GM12878 (cell line): ENCODE results near the gene ANKDD1B. TPM values are rescaled to one million over a fixed set of nuclear protein-coding genes. Genes with fewer than 3 reads are reported as not detected.

Experiments used
- CHD2 ChIP-seq: IDR thresholded peaks from 2 replicates; pipeline ENCODE4 v1.6.1; 2011; ENCODE audit warnings: low read depth, low read length, improper control_type of control experiment, borderline replicate concordance
- CREB1 ChIP-seq: IDR thresholded peaks from 2 replicates; pipeline ENCODE4 v1.6.1; 2012; ENCODE audit warnings: low read depth, mild to moderate bottlenecking, inconsistent platforms
- NFIC ChIP-seq: IDR thresholded peaks from 2 replicates; pipeline ENCODE4 v1.6.1; 2012; ENCODE audit warnings: low read depth, mild to moderate bottlenecking, inconsistent platforms, low read length, moderate library complexity
- NFYB ChIP-seq: IDR thresholded peaks from 2 replicates; pipeline ENCODE4 v1.6.1; 2011; ENCODE audit warnings: low read depth, mild to moderate bottlenecking, low read length, improper control_type of control experiment, moderate library complexity; ENCODE audit not compliant: insufficient read depth
- WRNIP1 ChIP-seq: IDR thresholded peaks from 2 replicates; pipeline ENCODE4 v1.6.1; 2011; ENCODE audit warnings: low read depth, low read length, improper control_type of control experiment, borderline replicate concordance
- polyA plus RNA-seq, 11 experiments: library from polyadenylated mRNA; depleted of rRNA in 4 of 11; unstranded in 6 of 11; stranded (reverse) in 5 of 11; fragments of >200 nt; fragmentation: Nextera tagmentation in 4 of 11; fragmentation: Illumina TruSeq in 1 of 11; extraction: Ambion mirVana in 4 of 11; extraction: Trizol in 1 of 11; gene quantifications; 1 replicate in 1 of 11; 2 replicates in 10 of 11; pipeline versions ENCODE4 v1.2.1 to v1.2.3, GENCODE V29; 2011 to 2016; ENCODE audit warnings: inconsistent platforms in 2 of 11, missing spikeins in 2 of 11, low read depth in 1 of 11
- total RNA-seq, 4 experiments: library from RNA; depleted of rRNA in 3 of 4; stranded (reverse); fragments of >200 nt in 3 of 4; fragmentation: Illumina TruSeq in 1 of 4; extraction: Trizol in 1 of 4; gene quantifications; 2 replicates each; pipeline versions ENCODE4 v1.2.1 to v1.2.3, GENCODE V29; 2013 to 2021
- TF ChIP-seq, protein P1 (sequence below): fragments of 450-650 bp; IDR thresholded peaks from 2 replicates; pipeline ENCODE4 v1.6.1; 2017; ENCODE audit warnings: mild to moderate bottlenecking, moderate library complexity
- TF ChIP-seq, protein P2 (sequence below), 3 experiments: IDR thresholded peaks in 2 of 3; conservative IDR thresholded peaks in 1 of 3; 2 replicates each; pipeline ENCODE4 v1.5.1; 2011; ENCODE audit warnings: low read depth in 3 of 3, low read length in 3 of 3, mild to moderate bottlenecking in 3 of 3, control low read depth in 2 of 3, moderate library complexity in 2 of 3, inconsistent platforms in 1 of 3, mixed read lengths in 1 of 3; ENCODE audit not compliant: control insufficient read depth in 2 of 3, insufficient read depth in 1 of 3; ENCODE audit errors: extremely low read depth in 1 of 3
- TF ChIP-seq, protein P3 (sequence below): fragments of 450-650 bp; IDR thresholded peaks from 2 replicates; pipeline ENCODE4 v1.6.1; 2017; ENCODE audit warnings: antibody characterized with exemption, mild to moderate bottlenecking, moderate library complexity
- TF ChIP-seq, protein P4 (sequence below): IDR thresholded peaks from 2 replicates; pipeline ENCODE4 v1.6.1; 2011; ENCODE audit warnings: mild to moderate bottlenecking, low read depth, low read length, moderate library complexity; ENCODE audit not compliant: insufficient replicate concordance
- TF ChIP-seq, protein P5 (sequence below): IDR thresholded peaks from 2 replicates; pipeline ENCODE4 v1.6.1; 2012; ENCODE audit warnings: improper control_type of control experiment, low read depth, low read length; ENCODE audit not compliant: insufficient replicate concordance

ANKDD1B gene
- total and polyA plus RNA-seq, 10 of the 15 experiments (the other 5 are each of a cell fraction or from before 2014, with no cell fraction given) = 0.34 to 2.4 (median 0.80) TPM

DNA sequence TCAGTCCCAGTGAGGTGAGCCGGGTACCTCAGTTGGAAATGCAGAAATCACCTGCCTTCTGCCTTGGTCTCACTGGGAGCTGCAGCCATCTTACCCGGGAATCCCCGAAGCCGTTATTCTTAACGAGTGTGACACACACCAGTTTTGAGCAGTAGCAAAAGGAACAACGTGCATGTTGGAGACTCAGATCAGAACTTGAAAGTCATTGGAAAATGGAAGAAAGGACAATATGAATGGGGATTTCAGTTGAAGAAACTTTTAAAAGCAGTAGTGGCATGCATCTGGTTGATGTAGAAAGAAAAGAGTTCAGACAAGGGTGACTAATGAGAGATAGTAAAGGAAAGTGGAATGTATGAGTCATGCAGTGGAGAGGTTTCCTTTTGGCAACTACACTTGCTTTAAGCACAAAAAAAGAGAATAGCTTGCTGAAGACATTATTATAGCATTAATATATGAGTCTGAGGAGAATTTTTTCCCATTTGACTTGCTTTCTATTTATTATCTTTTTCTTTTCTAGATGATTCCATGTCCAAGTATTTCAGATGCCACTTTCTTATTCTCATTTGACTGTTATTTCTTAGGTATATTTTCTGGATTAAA, 44.4 kb upstream of the ANKDD1B start (continued):
- TF ChIP-seq, protein P1, sequence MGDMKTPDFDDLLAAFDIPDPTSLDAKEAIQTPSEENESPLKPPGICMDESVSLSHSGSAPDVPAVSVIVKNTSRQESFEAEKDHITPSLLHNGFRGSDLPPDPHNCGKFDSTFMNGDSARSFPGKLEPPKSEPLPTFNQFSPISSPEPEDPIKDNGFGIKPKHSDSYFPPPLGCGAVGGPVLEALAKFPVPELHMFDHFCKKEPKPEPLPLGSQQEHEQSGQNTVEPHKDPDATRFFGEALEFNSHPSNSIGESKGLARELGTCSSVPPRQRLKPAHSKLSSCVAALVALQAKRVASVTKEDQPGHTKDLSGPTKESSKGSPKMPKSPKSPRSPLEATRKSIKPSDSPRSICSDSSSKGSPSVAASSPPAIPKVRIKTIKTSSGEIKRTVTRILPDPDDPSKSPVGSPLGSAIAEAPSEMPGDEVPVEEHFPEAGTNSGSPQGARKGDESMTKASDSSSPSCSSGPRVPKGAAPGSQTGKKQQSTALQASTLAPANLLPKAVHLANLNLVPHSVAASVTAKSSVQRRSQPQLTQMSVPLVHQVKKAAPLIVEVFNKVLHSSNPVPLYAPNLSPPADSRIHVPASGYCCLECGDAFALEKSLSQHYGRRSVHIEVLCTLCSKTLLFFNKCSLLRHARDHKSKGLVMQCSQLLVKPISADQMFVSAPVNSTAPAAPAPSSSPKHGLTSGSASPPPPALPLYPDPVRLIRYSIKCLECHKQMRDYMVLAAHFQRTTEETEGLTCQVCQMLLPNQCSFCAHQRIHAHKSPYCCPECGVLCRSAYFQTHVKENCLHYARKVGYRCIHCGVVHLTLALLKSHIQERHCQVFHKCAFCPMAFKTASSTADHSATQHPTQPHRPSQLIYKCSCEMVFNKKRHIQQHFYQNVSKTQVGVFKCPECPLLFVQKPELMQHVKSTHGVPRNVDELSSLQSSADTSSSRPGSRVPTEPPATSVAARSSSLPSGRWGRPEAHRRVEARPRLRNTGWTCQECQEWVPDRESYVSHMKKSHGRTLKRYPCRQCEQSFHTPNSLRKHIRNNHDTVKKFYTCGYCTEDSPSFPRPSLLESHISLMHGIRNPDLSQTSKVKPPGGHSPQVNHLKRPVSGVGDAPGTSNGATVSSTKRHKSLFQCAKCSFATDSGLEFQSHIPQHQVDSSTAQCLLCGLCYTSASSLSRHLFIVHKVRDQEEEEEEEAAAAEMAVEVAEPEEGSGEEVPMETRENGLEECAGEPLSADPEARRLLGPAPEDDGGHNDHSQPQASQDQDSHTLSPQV = no peak; the same call in 1 of the 2 replicates
- TF ChIP-seq NFYB (no peak), CHD2 (0 out of 2 replicates have a peak, but pooled peaks have one; percentile 35), NFIC (peak; percentile 95), CREB1 (peak; percentile 68; the same call in 1 of the 2 replicates), WRNIP1 (no peak)
- TF ChIP-seq, protein P2, sequence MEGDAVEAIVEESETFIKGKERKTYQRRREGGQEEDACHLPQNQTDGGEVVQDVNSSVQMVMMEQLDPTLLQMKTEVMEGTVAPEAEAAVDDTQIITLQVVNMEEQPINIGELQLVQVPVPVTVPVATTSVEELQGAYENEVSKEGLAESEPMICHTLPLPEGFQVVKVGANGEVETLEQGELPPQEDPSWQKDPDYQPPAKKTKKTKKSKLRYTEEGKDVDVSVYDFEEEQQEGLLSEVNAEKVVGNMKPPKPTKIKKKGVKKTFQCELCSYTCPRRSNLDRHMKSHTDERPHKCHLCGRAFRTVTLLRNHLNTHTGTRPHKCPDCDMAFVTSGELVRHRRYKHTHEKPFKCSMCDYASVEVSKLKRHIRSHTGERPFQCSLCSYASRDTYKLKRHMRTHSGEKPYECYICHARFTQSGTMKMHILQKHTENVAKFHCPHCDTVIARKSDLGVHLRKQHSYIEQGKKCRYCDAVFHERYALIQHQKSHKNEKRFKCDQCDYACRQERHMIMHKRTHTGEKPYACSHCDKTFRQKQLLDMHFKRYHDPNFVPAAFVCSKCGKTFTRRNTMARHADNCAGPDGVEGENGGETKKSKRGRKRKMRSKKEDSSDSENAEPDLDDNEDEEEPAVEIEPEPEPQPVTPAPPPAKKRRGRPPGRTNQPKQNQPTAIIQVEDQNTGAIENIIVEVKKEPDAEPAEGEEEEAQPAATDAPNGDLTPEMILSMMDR (IDR thresholded peaks at IDR 0.05 in 2 of 3, conservative IDR thresholded peaks at IDR 0.05 in 1 of 3; ENCODE audit: control insufficient read depth in 2 of 3, extremely low read depth in 1 of 3, insufficient read depth in 1 of 3, low read depth in 3 of 3, low read length in 3 of 3) = no peak
- TF ChIP-seq, protein P3, sequence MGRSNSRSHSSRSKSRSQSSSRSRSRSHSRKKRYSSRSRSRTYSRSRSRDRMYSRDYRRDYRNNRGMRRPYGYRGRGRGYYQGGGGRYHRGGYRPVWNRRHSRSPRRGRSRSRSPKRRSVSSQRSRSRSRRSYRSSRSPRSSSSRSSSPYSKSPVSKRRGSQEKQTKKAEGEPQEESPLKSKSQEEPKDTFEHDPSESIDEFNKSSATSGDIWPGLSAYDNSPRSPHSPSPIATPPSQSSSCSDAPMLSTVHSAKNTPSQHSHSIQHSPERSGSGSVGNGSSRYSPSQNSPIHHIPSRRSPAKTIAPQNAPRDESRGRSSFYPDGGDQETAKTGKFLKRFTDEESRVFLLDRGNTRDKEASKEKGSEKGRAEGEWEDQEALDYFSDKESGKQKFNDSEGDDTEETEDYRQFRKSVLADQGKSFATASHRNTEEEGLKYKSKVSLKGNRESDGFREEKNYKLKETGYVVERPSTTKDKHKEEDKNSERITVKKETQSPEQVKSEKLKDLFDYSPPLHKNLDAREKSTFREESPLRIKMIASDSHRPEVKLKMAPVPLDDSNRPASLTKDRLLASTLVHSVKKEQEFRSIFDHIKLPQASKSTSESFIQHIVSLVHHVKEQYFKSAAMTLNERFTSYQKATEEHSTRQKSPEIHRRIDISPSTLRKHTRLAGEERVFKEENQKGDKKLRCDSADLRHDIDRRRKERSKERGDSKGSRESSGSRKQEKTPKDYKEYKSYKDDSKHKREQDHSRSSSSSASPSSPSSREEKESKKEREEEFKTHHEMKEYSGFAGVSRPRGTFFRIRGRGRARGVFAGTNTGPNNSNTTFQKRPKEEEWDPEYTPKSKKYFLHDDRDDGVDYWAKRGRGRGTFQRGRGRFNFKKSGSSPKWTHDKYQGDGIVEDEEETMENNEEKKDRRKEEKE = no peak
- TF ChIP-seq, protein P4, sequence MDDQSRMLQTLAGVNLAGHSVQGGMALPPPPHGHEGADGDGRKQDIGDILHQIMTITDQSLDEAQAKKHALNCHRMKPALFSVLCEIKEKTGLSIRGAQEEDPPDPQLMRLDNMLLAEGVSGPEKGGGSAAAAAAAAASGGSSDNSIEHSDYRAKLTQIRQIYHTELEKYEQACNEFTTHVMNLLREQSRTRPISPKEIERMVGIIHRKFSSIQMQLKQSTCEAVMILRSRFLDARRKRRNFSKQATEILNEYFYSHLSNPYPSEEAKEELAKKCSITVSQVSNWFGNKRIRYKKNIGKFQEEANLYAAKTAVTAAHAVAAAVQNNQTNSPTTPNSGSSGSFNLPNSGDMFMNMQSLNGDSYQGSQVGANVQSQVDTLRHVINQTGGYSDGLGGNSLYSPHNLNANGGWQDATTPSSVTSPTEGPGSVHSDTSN = peak; percentile 19
- TF ChIP-seq, protein P5, sequence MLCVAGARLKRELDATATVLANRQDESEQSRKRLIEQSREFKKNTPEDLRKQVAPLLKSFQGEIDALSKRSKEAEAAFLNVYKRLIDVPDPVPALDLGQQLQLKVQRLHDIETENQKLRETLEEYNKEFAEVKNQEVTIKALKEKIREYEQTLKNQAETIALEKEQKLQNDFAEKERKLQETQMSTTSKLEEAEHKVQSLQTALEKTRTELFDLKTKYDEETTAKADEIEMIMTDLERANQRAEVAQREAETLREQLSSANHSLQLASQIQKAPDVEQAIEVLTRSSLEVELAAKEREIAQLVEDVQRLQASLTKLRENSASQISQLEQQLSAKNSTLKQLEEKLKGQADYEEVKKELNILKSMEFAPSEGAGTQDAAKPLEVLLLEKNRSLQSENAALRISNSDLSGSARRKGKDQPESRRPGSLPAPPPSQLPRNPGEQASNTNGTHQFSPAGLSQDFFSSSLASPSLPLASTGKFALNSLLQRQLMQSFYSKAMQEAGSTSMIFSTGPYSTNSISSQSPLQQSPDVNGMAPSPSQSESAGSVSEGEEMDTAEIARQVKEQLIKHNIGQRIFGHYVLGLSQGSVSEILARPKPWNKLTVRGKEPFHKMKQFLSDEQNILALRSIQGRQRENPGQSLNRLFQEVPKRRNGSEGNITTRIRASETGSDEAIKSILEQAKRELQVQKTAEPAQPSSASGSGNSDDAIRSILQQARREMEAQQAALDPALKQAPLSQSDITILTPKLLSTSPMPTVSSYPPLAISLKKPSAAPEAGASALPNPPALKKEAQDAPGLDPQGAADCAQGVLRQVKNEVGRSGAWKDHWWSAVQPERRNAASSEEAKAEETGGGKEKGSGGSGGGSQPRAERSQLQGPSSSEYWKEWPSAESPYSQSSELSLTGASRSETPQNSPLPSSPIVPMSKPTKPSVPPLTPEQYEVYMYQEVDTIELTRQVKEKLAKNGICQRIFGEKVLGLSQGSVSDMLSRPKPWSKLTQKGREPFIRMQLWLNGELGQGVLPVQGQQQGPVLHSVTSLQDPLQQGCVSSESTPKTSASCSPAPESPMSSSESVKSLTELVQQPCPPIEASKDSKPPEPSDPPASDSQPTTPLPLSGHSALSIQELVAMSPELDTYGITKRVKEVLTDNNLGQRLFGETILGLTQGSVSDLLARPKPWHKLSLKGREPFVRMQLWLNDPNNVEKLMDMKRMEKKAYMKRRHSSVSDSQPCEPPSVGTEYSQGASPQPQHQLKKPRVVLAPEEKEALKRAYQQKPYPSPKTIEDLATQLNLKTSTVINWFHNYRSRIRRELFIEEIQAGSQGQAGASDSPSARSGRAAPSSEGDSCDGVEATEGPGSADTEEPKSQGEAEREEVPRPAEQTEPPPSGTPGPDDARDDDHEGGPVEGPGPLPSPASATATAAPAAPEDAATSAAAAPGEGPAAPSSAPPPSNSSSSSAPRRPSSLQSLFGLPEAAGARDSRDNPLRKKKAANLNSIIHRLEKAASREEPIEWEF = no peak
